Endothelial cell of umbilical vein (primary cell): Measurements from ENCODE around the gene GRID2. TPM values are rescaled to one million over a fixed set of nuclear protein-coding genes. Genes with fewer than 3 reads are reported as not detected.

Experiments used
- BruUV-seq: library from RNA; stranded (reverse); fragments of 400-500 nt; replicated peaks from 2 replicates; lab custom pipeline; 2021; lab: Mats Ljungman, UMichigan
- CTCF ChIA-PET: fragments of 300-600, 350-600 bp; sonication (Branson Sonifier 250); formaldehyde crosslinking; loops from one replicate; lab custom pipeline; 2021; ENCODE audit warnings: antibody characterized with exemption, inconsistent platforms; lab: Charles Lee
- POLR2A ChIA-PET: fragments of 300-600, 350-600 bp; sonication (Branson Sonifier 250); formaldehyde crosslinking; loops from one replicate; lab custom pipeline; 2021; ENCODE audit warnings: antibody characterized with exemption, inconsistent platforms; lab: Charles Lee
- DNase-seq: peaks from one replicate; pipeline ENCODE4 v3.0.0-alpha.2; 2011; ENCODE audit warnings: low read depth, low spot score
- FAIRE-seq: peaks from 2 replicates; lab custom pipeline; 2011; peaks lifted over from hg19 to GRCh38; lab: Jason Lieb, UNC
- H2AFZ ChIP-seq: 2 replicates; pipeline ENCODE4 v1.6.0; 2012; ENCODE audit warnings: low read depth, low read length, control low read depth, inconsistent platforms
- H3K27ac ChIP-seq: 2 replicates; pipeline ENCODE4 v1.5.1; 2011; ENCODE audit warnings: low read depth, mild to moderate bottlenecking, control low read depth, low read length, moderate library complexity; ENCODE audit not compliant: insufficient read depth
- H3K27me3 ChIP-seq, 2 experiments: 2 replicates each; pipeline versions ENCODE4 v1.6.0 to v1.6.1; 2011; ENCODE audit warnings: low read length in 2 of 2, mixed read lengths in 1 of 2; ENCODE audit not compliant: control insufficient read depth in 2 of 2, insufficient read depth in 2 of 2
- H3K36me3 ChIP-seq, 2 experiments: 2 replicates in 1 of 2; 3 replicates in 1 of 2; pipeline ENCODE4 v1.5.1; 2011; ENCODE audit warnings: low read length in 2 of 2, mild to moderate bottlenecking in 1 of 2, moderate library complexity in 1 of 2; ENCODE audit not compliant: control insufficient read depth in 2 of 2, insufficient read depth in 2 of 2; ENCODE audit errors: extremely low read depth in 1 of 2
- H3K4me1 ChIP-seq: 3 replicates; pipeline ENCODE4 v1.5.1; 2011; ENCODE audit warnings: mild to moderate bottlenecking, low read length; ENCODE audit not compliant: control insufficient read depth, insufficient read depth; ENCODE audit errors: extremely low read depth
- H3K4me2 ChIP-seq: 2 replicates; pipeline ENCODE4 v1.6.1; 2011; ENCODE audit warnings: low read length, control low read depth, mixed read lengths; ENCODE audit not compliant: insufficient read depth
- H3K4me3 ChIP-seq, 3 experiments: fragments of 200-600 bp in 1 of 3; sonication (generic), shearing (Covaris generic) in 1 of 3; replicated peaks in 1 of 3; 2 replicates each; pipeline ENCODE4 v1.5.1; 2011 to 2016; ENCODE audit warnings: control low read depth in 3 of 3, low read length in 3 of 3, mild to moderate bottlenecking in 2 of 3, inconsistent platforms in 1 of 3, low read depth in 1 of 3, moderate library complexity in 1 of 3; ENCODE audit not compliant: insufficient read depth in 1 of 3
- H3K79me2 ChIP-seq: 2 replicates; pipeline ENCODE4 v1.6.0; 2012; ENCODE audit warnings: low read length, inconsistent platforms; ENCODE audit not compliant: control insufficient read depth, insufficient read depth
- H3K9ac ChIP-seq: replicated peaks from 2 replicates; pipeline ENCODE3; 2011; ENCODE audit warnings: low read length, control low read depth; ENCODE audit not compliant: insufficient read depth; ENCODE audit errors: extremely low read depth
- H3K9me1 ChIP-seq: replicated peaks from 3 replicates; pipeline ENCODE4 v1.6.0; 2011; ENCODE audit warnings: mild to moderate bottlenecking, low read length; ENCODE audit not compliant: control insufficient read depth, insufficient read depth; ENCODE audit errors: extremely low read depth
- H3K9me3 ChIP-seq: replicated peaks from 2 replicates; pipeline ENCODE4 v1.5.1; 2012; ENCODE audit warnings: low read length, inconsistent platforms; ENCODE audit not compliant: control insufficient read depth, insufficient read depth
- H4K20me1 ChIP-seq: replicated peaks from 2 replicates; pipeline ENCODE3; 2011; ENCODE audit warnings: mild to moderate bottlenecking, low read length; ENCODE audit not compliant: control insufficient read depth, insufficient read depth; ENCODE audit errors: extremely low read depth
- CTCF ChIP-seq, 2 donors: IDR thresholded peaks; 1 replicate in 1 of 2; 2 replicates in 1 of 2; pipeline ENCODE4 v1.5.1; 2011; ENCODE audit warnings: low read length in 2 of 2, mild to moderate bottlenecking in 2 of 2, moderate library complexity in 2 of 2, control low read depth in 1 of 2, inconsistent platforms in 1 of 2, low read depth in 1 of 2; ENCODE audit not compliant: insufficient read depth in 1 of 2; ENCODE audit errors: extremely low read depth in 1 of 2
- EZH2 ChIP-seq: IDR thresholded peaks from 2 replicates; pipeline ENCODE4 v1.6.1; 2012; ENCODE audit warnings: borderline replicate concordance, low read depth, mild to moderate bottlenecking, moderate library complexity, low read length, inconsistent platforms; ENCODE audit not compliant: severe bottlenecking
- FOS ChIP-seq: IDR thresholded peaks from 2 replicates; pipeline ENCODE4 v1.6.1; 2011; ENCODE audit warnings: mild to moderate bottlenecking, low read length, moderate library complexity, borderline replicate concordance; ENCODE audit not compliant: insufficient read depth
- GATA2 ChIP-seq: IDR thresholded peaks from 2 replicates; pipeline ENCODE4 v1.7.0; 2011; ENCODE audit warnings: low read depth, mild to moderate bottlenecking, moderate library complexity, mixed read lengths, low read length; ENCODE audit not compliant: insufficient read length, insufficient read depth
- JUN ChIP-seq: IDR thresholded peaks from 2 replicates; pipeline ENCODE4 v1.6.1; 2011; ENCODE audit warnings: borderline replicate concordance, low read depth; ENCODE audit not compliant: insufficient read length, insufficient read depth
- MYC ChIP-seq: IDR thresholded peaks from one replicate; pipeline ENCODE4 v1.6.1; 2011; ENCODE audit warnings: mild to moderate bottlenecking, low read depth, low read length
- POLR2A ChIP-seq: IDR thresholded peaks from 2 replicates; pipeline ENCODE4 v1.6.1; 2012; ENCODE audit warnings: low read depth, mild to moderate bottlenecking, control low read depth, low read length
- POLR2AphosphoS5 ChIP-seq: IDR thresholded peaks from 2 replicates; pipeline ENCODE4 v1.6.1; 2012; ENCODE audit warnings: low read depth, mild to moderate bottlenecking, control low read depth, low read length, moderate library complexity; ENCODE audit not compliant: insufficient read depth
- dilution Hi-C: fragments of 300-500 bp; cut with MboI; formaldehyde crosslinking; loops from one replicate; pipeline ENCODE4 v1.15.0; 2019; ENCODE audit warnings: low sequenced_read_pairs; ENCODE audit not compliant: extremely low pct_ligation_motif_present
- intact Hi-C: fragments of 100-400 bp; cut with micrococcal nuclease; formaldehyde crosslinking; loops from one replicate; pipeline ENCODE4 v1.10.0; 2022
- polyA plus RNA-seq, 4 experiments: library from polyadenylated mRNA; depleted of rRNA in 3 of 4; stranded (reverse) in 3 of 4; unstranded in 1 of 4; fragments of >200 nt; gene quantifications; 2 replicates each; pipeline versions ENCODE4 v1.2.1 to v1.2.3, GENCODE V29; 2011 to 2012; ENCODE audit warnings: missing spikeins in 1 of 4
- total RNA-seq: library from RNA; stranded (reverse); gene quantifications from 2 replicates; pipeline ENCODE4 v1.2.3, GENCODE V29; 2021
- TF ChIP-seq, protein P1 (sequence below): IDR thresholded peaks from 2 replicates; pipeline ENCODE4 v1.6.1; 2011; ENCODE audit not compliant: insufficient read depth, insufficient read length

GRID2 gene
- total and polyA plus RNA-seq, 2 donors (not counting 3 experiments of a cell fraction or from before 2014, with no cell fraction given), result not detected

- no peak overlapping the region for H3K9ac ChIP-seq
- ChIA-PET POLR2A (no interaction called here), CTCF (no interaction called here)
- H3K9me3 ChIP-seq, result no peaks in the 10 kb centered on the region
- TF ChIP-seq, protein P1, sequence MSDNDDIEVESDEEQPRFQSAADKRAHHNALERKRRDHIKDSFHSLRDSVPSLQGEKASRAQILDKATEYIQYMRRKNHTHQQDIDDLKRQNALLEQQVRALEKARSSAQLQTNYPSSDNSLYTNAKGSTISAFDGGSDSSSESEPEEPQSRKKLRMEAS, result no peak
- no peak for TF ChIP-seq POLR2AphosphoS5
- TF ChIP-seq FOS, result no peak
- TF ChIP-seq POLR2A, result no peak
- TF ChIP-seq GATA2, result no peak
- TF ChIP-seq EZH2, result no peak
- no peak for TF ChIP-seq CTCF (IDR thresholded peaks at IDR 0.05; ENCODE audit: extremely low read depth in 1 of 2, insufficient read depth in 1 of 2, low read depth in 1 of 2, low read length in 2 of 2)
- TF ChIP-seq JUN, result no peak
- TF ChIP-seq MYC, result no peak
- DNase-seq, result no peak
- FAIRE-seq, result no peak
- no peaks in the 10 kb centered on the region for H3K79me2 ChIP-seq
- H4K20me1 ChIP-seq, result no peaks in the 10 kb centered on the region
- no peak overlapping the region for H3K27ac ChIP-seq
- H3K9me1 ChIP-seq, result no peaks in the 10 kb centered on the region
- no peak overlapping the region for H3K4me3 ChIP-seq
- H3K36me3 ChIP-seq, result no peaks in the 10 kb centered on the region
- dilution Hi-C loops, result no loop called here
- H2AFZ ChIP-seq, result no peak overlapping the region
- no peaks in the 10 kb centered on the region for H3K27me3 ChIP-seq
- H3K4me1 ChIP-seq, result no peaks in the 10 kb centered on the region
- H3K4me2 ChIP-seq, result no peak overlapping the region
- no TSS peak for BruUV-seq
- intact Hi-C loops, result no loop called here
These were observed 1210.1 kb downstream of the GRID2 start for GRCh38 chr4:93513851-93514250.
